Spleen (tissue), 11 donors: ENCODE measurements around the gene C1QTNF9. TPM values are rescaled to one million over a fixed set of nuclear protein-coding genes. Genes with fewer than 3 reads are reported as not detected.
"Not testable (repeated sequence)": the region's sequence is repeated elsewhere in the genome, so short reads cannot be mapped to it uniquely, and the experiment has no call there.

Source experiments
- DNase-seq: peaks from one replicate; pipeline ENCODE4 v3.0.0-alpha.2; 2020
- H3K27ac ChIP-seq, 8 donors: fragments of 200-600 bp; sonication (generic) in 7 of 8; 1 replicate in 4 of 8; 2 replicates in 4 of 8; pipeline versions ENCODE4 v1.5.0 to v1.8.0; 2016 to 2021; ENCODE audit warnings: inconsistent platforms in 4 of 8, mild to moderate bottlenecking in 4 of 8, moderate library complexity in 1 of 8
- H3K27me3 ChIP-seq, 7 donors: fragments of 200-600 bp; sonication (generic) in 6 of 7; replicated peaks in 1 of 7; 1 replicate in 4 of 7; 2 replicates in 3 of 7; pipeline versions ENCODE4 v1.5.0 to v1.8.0; 2016 to 2021; ENCODE audit warnings: inconsistent platforms in 3 of 7, mild to moderate bottlenecking in 1 of 7
- H3K36me3 ChIP-seq, 6 donors: fragments of 200-600 bp; sonication (generic) in 5 of 6; 1 replicate in 4 of 6; 2 replicates in 2 of 6; pipeline versions ENCODE4 v1.5.0 to v1.8.0; 2016 to 2021; ENCODE audit warnings: inconsistent platforms in 2 of 6
- H3K4me1 ChIP-seq, 6 donors: fragments of 200-600 bp; sonication (generic) in 5 of 6; 1 replicate in 3 of 6; 2 replicates in 3 of 6; pipeline versions ENCODE4 v1.5.0 to v1.8.0; 2016 to 2021; ENCODE audit warnings: inconsistent platforms in 3 of 6
- H3K4me3 ChIP-seq, 8 donors: fragments of 200-600 bp; sonication (generic) in 7 of 8; 1 replicate in 4 of 8; 2 replicates in 4 of 8; pipeline versions ENCODE4 v1.5.0 to v1.8.0; 2016 to 2021; ENCODE audit warnings: inconsistent platforms in 4 of 8, mild to moderate bottlenecking in 4 of 8, moderate library complexity in 2 of 8
- H3K9me3 ChIP-seq, 8 donors: fragments of 200-600 bp; sonication (generic) in 7 of 8; 1 replicate in 4 of 8; 2 replicates in 4 of 8; pipeline versions ENCODE4 v1.5.0 to v1.8.0; 2016 to 2021; ENCODE audit warnings: inconsistent platforms in 4 of 8
- POLR2A ChIP-seq, 3 donors: fragments of 450-650 bp; IDR thresholded peaks; one replicate each; pipeline ENCODE4 v1.5.1; 2017; ENCODE audit warnings: antibody characterized with exemption in 3 of 3, mild to moderate bottlenecking in 1 of 3
- POLR2AphosphoS5 ChIP-seq, 3 donors: sonication (generic); formaldehyde crosslinking; IDR thresholded peaks; one replicate each; pipeline ENCODE4 v1.5.1; 2017; ENCODE audit warnings: antibody characterized with exemption in 3 of 3
- WGBS, 5 donors: extraction: QIAGEN DNeasy Blood & Tissue Kit in 3 of 5; methylation state at CpG; one replicate each; pipeline versions ENCODE4 v1.1.5 to v1.1.7; 2013 to 2018; 5-methylcytosine and 5-hydroxymethylcytosine counted together
- intact Hi-C: fragments of 100-400 bp; cut with DNase I; formaldehyde crosslinking; loops from one replicate; pipeline ENCODE4 v1.15.0; 2023; ENCODE audit warnings: low total_unique reads
- polyA plus RNA-seq, 3 donors: library from polyadenylated mRNA; stranded (reverse); fragments of 200-250 nt; gene quantifications; one replicate each; pipeline ENCODE4 v1.2.1, GENCODE V29; 2013
- total RNA-seq, 7 donors: library from RNA; depleted of rRNA in 3 of 7; stranded (reverse); fragments of >200 nt in 3 of 7; fragmentation: NEBNext Ultra II Directional in 4 of 7; extraction: Animal tissue kit (Norgen Biotek cat#: 25700) in 4 of 7; gene quantifications; one replicate each; pipeline versions ENCODE4 v1.1.0 to v1.2.1, GENCODE V29; 2016 to 2021
- TF ChIP-seq, protein P1 (sequence below), 11 experiments: fragments of 200-600 bp in 7 of 11; fragments of 450-650 bp in 4 of 11; sonication (generic) in 4 of 11; IDR thresholded peaks in 8 of 11; conservative IDR thresholded peaks in 3 of 11; 1 replicate in 7 of 11; 2 replicates in 4 of 11; pipeline versions ENCODE4 v1.4.0 to v1.8.0; 2016 to 2021; ENCODE audit warnings: antibody characterized with exemption in 11 of 11, inconsistent platforms in 4 of 11, mild to moderate bottlenecking in 1 of 11
- donor health status: healthy with polysubstance abuse.
- donor health status: DM: no; HTN: no; CAD: no; lungs with moderate emphysema.
- donor health status: DM: no; HTN: no; CAD: no.
- donor health status: Bipolar disorder and iron deficiency.
- donor health status: healthy.
- donor health status: DM: no; HTN: no; CAD: no.
- donor health status: DM: yes; HTN: yes; CAD: no.

Gene C1QTNF9
- total and polyA plus RNA-seq, 10 donors, result 0.15 to 0.72 (median 0.35) TPM; not detected in 5

- Histone ChIP-seq H3K27me3 (no peaks in the 10 kb centered on the region), H3K36me3 (no peaks in the 10 kb centered on the region), H3K9me3 (no peaks in the 10 kb centered on the region), H3K4me3 (no peak overlapping the region), H3K4me1 (no peaks in the 10 kb centered on the region), H3K27ac (no peak overlapping the region)
- 37 to 89% (median 80%) methylated on average over 1 of the region's 1 CpG for WGBS, 5 donors
- no peak for DNase-seq
- intact Hi-C loops, result no loop called here
- no peak for TF ChIP-seq POLR2AphosphoS5 (IDR thresholded peaks at IDR 0.05)
- no peak for TF ChIP-seq POLR2A (IDR thresholded peaks at IDR 0.05)
- TF ChIP-seq, protein P1, sequence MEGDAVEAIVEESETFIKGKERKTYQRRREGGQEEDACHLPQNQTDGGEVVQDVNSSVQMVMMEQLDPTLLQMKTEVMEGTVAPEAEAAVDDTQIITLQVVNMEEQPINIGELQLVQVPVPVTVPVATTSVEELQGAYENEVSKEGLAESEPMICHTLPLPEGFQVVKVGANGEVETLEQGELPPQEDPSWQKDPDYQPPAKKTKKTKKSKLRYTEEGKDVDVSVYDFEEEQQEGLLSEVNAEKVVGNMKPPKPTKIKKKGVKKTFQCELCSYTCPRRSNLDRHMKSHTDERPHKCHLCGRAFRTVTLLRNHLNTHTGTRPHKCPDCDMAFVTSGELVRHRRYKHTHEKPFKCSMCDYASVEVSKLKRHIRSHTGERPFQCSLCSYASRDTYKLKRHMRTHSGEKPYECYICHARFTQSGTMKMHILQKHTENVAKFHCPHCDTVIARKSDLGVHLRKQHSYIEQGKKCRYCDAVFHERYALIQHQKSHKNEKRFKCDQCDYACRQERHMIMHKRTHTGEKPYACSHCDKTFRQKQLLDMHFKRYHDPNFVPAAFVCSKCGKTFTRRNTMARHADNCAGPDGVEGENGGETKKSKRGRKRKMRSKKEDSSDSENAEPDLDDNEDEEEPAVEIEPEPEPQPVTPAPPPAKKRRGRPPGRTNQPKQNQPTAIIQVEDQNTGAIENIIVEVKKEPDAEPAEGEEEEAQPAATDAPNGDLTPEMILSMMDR (IDR thresholded peaks at IDR 0.05 in 8 of 11, conservative IDR thresholded peaks at IDR 0.05 in 3 of 11), result no peak
Observed at GRCh38 chr13:24353736-24354135, 44.4 kb downstream of the C1QTNF9 start.

- no peak for DNase-seq
- TF ChIP-seq, protein P1 (IDR thresholded peaks at IDR 0.05 in 8 of 11, conservative IDR thresholded peaks at IDR 0.05 in 3 of 11), result no peak
- TF ChIP-seq POLR2A (IDR thresholded peaks at IDR 0.05) (no peak), POLR2AphosphoS5 (IDR thresholded peaks at IDR 0.05) (no peak)
- Histone ChIP-seq H3K9me3 (no peaks in the 10 kb centered on the region), H3K4me3 (no peak overlapping the region), H3K27ac (no peak overlapping the region), H3K4me1 (no peaks in the 10 kb centered on the region), H3K27me3 (no peaks in the 10 kb centered on the region), H3K36me3 (no peaks in the 10 kb centered on the region)
- 84 to 92% (median 89%) methylated on average over 12 to 13 of the region's 13 CpGs for WGBS, 5 donors
- intact Hi-C loops, result no loop called here
Observed at GRCh38 chr13:24355103-24355502, 45.7 kb downstream of the C1QTNF9 start.

DNA sequence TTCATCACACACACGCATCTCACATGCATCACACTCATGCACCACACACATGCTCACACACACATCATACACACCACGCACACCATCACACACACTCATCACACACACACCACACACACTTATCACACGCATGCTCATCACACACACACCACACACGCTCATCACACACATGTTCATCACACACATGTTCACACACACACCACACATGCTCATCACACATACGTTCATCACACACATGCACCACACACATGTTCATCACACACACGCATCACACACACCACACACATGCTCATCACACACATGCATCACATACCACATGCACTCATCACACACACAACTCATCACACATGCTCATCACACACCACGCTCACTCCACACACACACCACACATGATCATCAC is 46.9 kb downstream of the C1QTNF9 start:
- intact Hi-C loops, result no loop called here
- Histone ChIP-seq H3K4me1 (no peaks in the 10 kb centered on the region), H3K27ac (no peak overlapping the region), H3K4me3 (no peak overlapping the region), H3K9me3 (no peaks in the 10 kb centered on the region), H3K36me3 (no peaks in the 10 kb centered on the region), H3K27me3 (no peaks in the 10 kb centered on the region)
- TF ChIP-seq POLR2AphosphoS5 (IDR thresholded peaks at IDR 0.05) (no peak), POLR2A (IDR thresholded peaks at IDR 0.05) (no peak)
- WGBS, 5 donors, result 85 to 95% (median 90%) methylated on average over 7 of the region's 7 CpGs
- DNase-seq, result no peak

DNA sequence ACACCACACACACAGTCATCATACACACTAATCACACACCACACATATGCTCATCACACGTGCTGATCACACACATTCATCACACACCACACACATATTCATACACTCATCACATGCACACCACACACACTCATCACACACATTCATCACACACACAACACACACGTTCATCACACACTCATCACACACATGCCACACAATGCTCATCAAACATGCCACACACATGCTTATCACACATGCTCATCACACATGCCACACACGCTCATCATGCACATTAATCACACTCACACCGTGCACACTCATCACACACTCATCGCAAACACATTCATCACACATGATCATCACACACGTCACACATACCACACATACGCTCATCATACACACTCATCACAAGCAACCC is 47.5 kb downstream of the C1QTNF9 start:
- no peaks in the 10 kb centered on the region for H3K36me3 ChIP-seq
- WGBS, 5 donors, result 92 to 97% (median 94%) methylated on average over 7 of the region's 7 CpGs
- no peak overlapping the region for H3K4me3 ChIP-seq
- DNase-seq, result no peak
- TF ChIP-seq POLR2AphosphoS5 (IDR thresholded peaks at IDR 0.05), result no peak
- TF ChIP-seq, protein P1 (IDR thresholded peaks at IDR 0.05 in 8 of 11, conservative IDR thresholded peaks at IDR 0.05 in 3 of 11), result no peak
- no peak for TF ChIP-seq POLR2A (IDR thresholded peaks at IDR 0.05)
- H3K9me3 ChIP-seq, result no peaks in the 10 kb centered on the region
- intact Hi-C loops, result no loop called here
- no peaks in the 10 kb centered on the region for H3K4me1 ChIP-seq
- H3K27ac ChIP-seq, result no peak overlapping the region
- no peaks in the 10 kb centered on the region for H3K27me3 ChIP-seq

DNA sequence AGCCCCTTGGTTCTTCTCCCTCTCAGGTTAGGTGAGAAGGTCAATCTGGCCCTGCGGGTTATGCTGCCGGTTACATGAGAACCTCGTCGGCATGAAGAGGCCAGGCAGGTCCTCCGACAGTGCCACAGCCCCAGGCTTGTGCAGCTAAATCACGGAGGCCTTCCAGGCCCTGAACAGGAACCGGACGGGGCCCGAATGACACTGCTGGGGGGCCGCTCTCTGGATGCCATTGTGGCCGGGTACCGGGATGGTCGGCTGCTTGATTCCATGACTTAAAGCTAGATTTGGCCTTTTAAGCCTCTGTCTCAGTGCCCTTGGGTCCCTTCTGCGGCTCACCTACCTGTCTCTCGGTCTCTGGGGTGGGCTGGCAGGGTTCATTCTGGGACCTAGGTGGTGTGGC is 48.4 kb downstream of the C1QTNF9 start:
- DNase-seq, result no peak
- H3K9me3 ChIP-seq, result no peaks in the 10 kb centered on the region
- intact Hi-C loops, result no loop called here

GRCh38 chr13:24358836-24359235 is 49.5 kb downstream of the C1QTNF9 start:
- H3K9me3 ChIP-seq, DNase-seq, H3K4me1 ChIP-seq, intact Hi-C loops, H3K36me3 ChIP-seq, H3K27me3 ChIP-seq, H3K27ac ChIP-seq, H3K4me3 ChIP-seq: not testable (repeated sequence)
- 81 to 88% (median 84%) methylated on average over 16 of the region's 16 CpGs for WGBS, 5 donors

More for the DNA sequence above, 48.4 kb downstream of the C1QTNF9 start:
- TF ChIP-seq POLR2AphosphoS5 (IDR thresholded peaks at IDR 0.05) (no peak), POLR2A (IDR thresholded peaks at IDR 0.05) (no peak)
- TF ChIP-seq, protein P1 (IDR thresholded peaks at IDR 0.05 in 8 of 11, conservative IDR thresholded peaks at IDR 0.05 in 3 of 11), result no peak
- H3K36me3 ChIP-seq, result no peaks in the 10 kb centered on the region
- H3K4me3 ChIP-seq, result no peak overlapping the region
- no peaks in the 10 kb centered on the region for H3K27me3 ChIP-seq
- 79 to 93% (median 91%) methylated on average over 11 to 15 of the region's 15 CpGs for WGBS, 5 donors
- no peaks in the 10 kb centered on the region for H3K4me1 ChIP-seq
- H3K27ac ChIP-seq, result no peak overlapping the region

DNA sequence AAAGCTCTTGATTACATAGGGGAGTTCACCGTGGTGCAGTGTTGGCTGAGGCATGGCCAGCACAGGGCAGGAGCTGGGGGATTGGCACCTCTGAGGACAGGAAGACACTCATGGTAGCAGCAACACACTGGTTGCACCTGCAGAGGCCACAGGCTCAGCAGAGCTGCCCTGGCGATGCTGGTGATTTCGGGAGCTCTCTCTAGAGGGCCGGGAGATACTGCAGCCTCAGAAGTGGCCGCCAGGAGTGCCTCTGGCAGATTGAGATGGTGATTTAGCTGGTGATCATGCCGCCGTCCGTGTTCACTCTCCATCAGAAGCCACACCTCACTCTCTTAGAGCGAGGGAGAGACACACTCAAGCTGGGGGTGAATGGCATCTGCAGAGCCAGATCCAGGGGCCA is 49.9 kb downstream of the C1QTNF9 start:
- H3K4me1 ChIP-seq, H3K36me3 ChIP-seq, intact Hi-C loops, H3K9me3 ChIP-seq, H3K4me3 ChIP-seq, DNase-seq, H3K27me3 ChIP-seq, H3K27ac ChIP-seq: not testable (repeated sequence)
- 58 to 72% (median 66%) methylated on average over 6 to 9 of the region's 9 CpGs for WGBS, 5 donors
